ENCODE measurements around the gene EHD4. TPM values are rescaled to one million over a fixed set of nuclear protein-coding genes. Genes with fewer than 3 reads are reported as not detected.

EHD4 gene
- polyA plus RNA-seq, 1 donor (not counting 4 experiments of a cell fraction or from before 2014, with no cell fraction given), result 31.5 TPM

- Histone ChIP-seq H3K4me1 (ENCODE audit: control insufficient read depth, extremely low read depth, insufficient read depth, low read length) (no peaks in the 10 kb centered on the region), H3K9me3 (ENCODE audit: control insufficient read depth, low read depth, low read length) (no peaks in the 10 kb centered on the region), H3K4me3 (ENCODE audit: control insufficient read depth in 2 of 3, extremely low read depth in 1 of 3, insufficient read depth in 2 of 3, low read depth in 1 of 3, low read length in 3 of 3) (no peak overlapping the region), H3K27me3 (ENCODE audit: control insufficient read depth, extremely low read depth, insufficient read depth, low read length) (no peaks in the 10 kb centered on the region), H4K20me1 (ENCODE audit: control insufficient read depth, extremely low read depth, insufficient read depth, low read length) (no peaks in the 10 kb centered on the region), H3K4me2 (ENCODE audit: control insufficient read depth, extremely low read depth, insufficient read depth, low read depth, low read length) (no peak overlapping the region), H3K9ac (ENCODE audit: control insufficient read depth, extremely low read depth, insufficient read depth, low read length) (no peak overlapping the region), H3K79me2 (ENCODE audit: control insufficient read depth, insufficient read depth, low read length) (no peaks in the 10 kb centered on the region), H3K36me3 (ENCODE audit: control insufficient read depth in 2 of 2, extremely low read depth in 1 of 2, insufficient read depth in 2 of 2, low read length in 2 of 2) (no peaks in the 10 kb centered on the region), H3K9me1 (ENCODE audit: control insufficient read depth, extremely low read depth, insufficient read depth, low read length) (no peaks in the 10 kb centered on the region), H2AFZ (ENCODE audit: control insufficient read depth, low read length) (no peak overlapping the region), H3K27ac (ENCODE audit: control insufficient read depth, insufficient read depth, low read length) (no peak overlapping the region)
- TF ChIP-seq EZH2 (IDR thresholded peaks at IDR 0.05; ENCODE audit: low read length) (no peak), CTCF (optimal IDR thresholded peaks at IDR 0.05 in 1 of 3, IDR thresholded peaks at IDR 0.05 in 1 of 3, conservative IDR thresholded peaks at IDR 0.05 in 1 of 3; ENCODE audit: extremely low read depth in 1 of 3, insufficient read depth in 2 of 3, low read length in 3 of 3) (no peak)
- FAIRE-seq (no peak), DNase-seq (ENCODE audit: low read depth, low spot score) (no peak)
- dilution Hi-C loops (cut with MboI; ENCODE audit: extremely low pct_ligation_motif_present, low sequenced_read_pairs), result no loop called here
Measured at GRCh38 chr15:41992151-41992802, 19.9 kb upstream of the EHD4 start.

- dilution Hi-C loops (cut with MboI; ENCODE audit: extremely low pct_ligation_motif_present, low sequenced_read_pairs), result no loop called here
- Histone ChIP-seq H3K27ac (ENCODE audit: control insufficient read depth, insufficient read depth, low read length) (no peak overlapping the region), H3K9me3 (ENCODE audit: control insufficient read depth, low read depth, low read length) (no peaks in the 10 kb centered on the region), H3K9me1 (ENCODE audit: control insufficient read depth, extremely low read depth, insufficient read depth, low read length) (no peaks in the 10 kb centered on the region), H4K20me1 (ENCODE audit: control insufficient read depth, extremely low read depth, insufficient read depth, low read length) (no peaks in the 10 kb centered on the region), H2AFZ (ENCODE audit: control insufficient read depth, low read length) (no peak overlapping the region), H3K27me3 (ENCODE audit: control insufficient read depth, extremely low read depth, insufficient read depth, low read length) (no peaks in the 10 kb centered on the region), H3K9ac (ENCODE audit: control insufficient read depth, extremely low read depth, insufficient read depth, low read length) (no peak overlapping the region), H3K4me2 (ENCODE audit: control insufficient read depth, extremely low read depth, insufficient read depth, low read depth, low read length) (no peak overlapping the region), H3K4me1 (ENCODE audit: control insufficient read depth, extremely low read depth, insufficient read depth, low read length) (no peaks in the 10 kb centered on the region), H3K4me3 (ENCODE audit: control insufficient read depth in 2 of 3, extremely low read depth in 1 of 3, insufficient read depth in 2 of 3, low read depth in 1 of 3, low read length in 3 of 3) (no peak overlapping the region), H3K79me2 (ENCODE audit: control insufficient read depth, insufficient read depth, low read length) (no peaks in the 10 kb centered on the region), H3K36me3 (ENCODE audit: control insufficient read depth in 2 of 2, extremely low read depth in 1 of 2, insufficient read depth in 2 of 2, low read length in 2 of 2) (no peaks in the 10 kb centered on the region)
- TF ChIP-seq CTCF (optimal IDR thresholded peaks at IDR 0.05 in 1 of 3, IDR thresholded peaks at IDR 0.05 in 1 of 3, conservative IDR thresholded peaks at IDR 0.05 in 1 of 3; ENCODE audit: extremely low read depth in 1 of 3, insufficient read depth in 2 of 3, low read length in 3 of 3) (no peak), EZH2 (IDR thresholded peaks at IDR 0.05; ENCODE audit: low read length) (no peak)
- FAIRE-seq (no peak), DNase-seq (ENCODE audit: low read depth, low spot score) (no peak)
Measured at GRCh38 chr15:41990691-41991090, 18.3 kb upstream of the EHD4 start.
